Neural cell (in vitro differentiated cells): ENCODE results near the gene IQGAP2. TPM values are rescaled to one million over a fixed set of nuclear protein-coding genes. Genes with fewer than 3 reads are reported as not detected.

Source experiments
- H2AFZ ChIP-seq: fragments of 200-600, 300-800 bp; sonication (generic), shearing (Covaris generic); 2 replicates; pipeline ENCODE4 v1.6.0; 2014; ENCODE audit warnings: low read depth, mild to moderate bottlenecking, antibody characterized with exemption, low read length, moderate library complexity
- H3F3A ChIP-seq: fragments of 200-600 bp; shearing (Covaris generic); 2 replicates; pipeline ENCODE4 v1.6.1; 2016; ENCODE audit warnings: mild to moderate bottlenecking, moderate library complexity, mixed read lengths, antibody characterized with exemption, low read length; ENCODE audit not compliant: insufficient read depth, poor library complexity, severe bottlenecking
- H3K27ac ChIP-seq: fragments of 200-600, 300-800 bp; sonication (generic), shearing (Covaris generic); 2 replicates; pipeline ENCODE4 v1.5.1; 2014; ENCODE audit warnings: mild to moderate bottlenecking, low read length, moderate library complexity
- H3K27me3 ChIP-seq: fragments of 300-800, 200-600 bp; sonication (generic), shearing (Covaris generic); 2 replicates; pipeline ENCODE4 v1.6.0; 2014; ENCODE audit warnings: mild to moderate bottlenecking, low read depth, low read length, moderate library complexity; ENCODE audit not compliant: insufficient read depth
- H3K36me3 ChIP-seq: fragments of 300-800, 200-600 bp; sonication (generic), shearing (Covaris generic); 2 replicates; pipeline ENCODE4 v1.5.1; 2014; ENCODE audit warnings: mild to moderate bottlenecking, antibody characterized with exemption, low read length, moderate library complexity; ENCODE audit not compliant: insufficient read depth
- H3K4me2 ChIP-seq: fragments of 300-800, 200-600 bp; sonication (generic), shearing (Covaris generic); 2 replicates; pipeline ENCODE4 v1.6.0; 2014; ENCODE audit warnings: mild to moderate bottlenecking, low read length
- H3K4me3 ChIP-seq: fragments of 300-800, 200-600 bp; sonication (generic), shearing (Covaris generic); 2 replicates; pipeline ENCODE4 v1.5.1; 2014; ENCODE audit warnings: mild to moderate bottlenecking, low read length, moderate library complexity
- H3K79me2 ChIP-seq: fragments of 200-600 bp; shearing (Covaris generic); replicated peaks from 2 replicates; pipeline ENCODE4 v1.6.0; 2014; ENCODE audit warnings: mild to moderate bottlenecking, low read length, moderate library complexity; ENCODE audit not compliant: insufficient read depth
- H3K9ac ChIP-seq: fragments of 300-800, 200-600 bp; sonication (generic), shearing (Covaris generic); 2 replicates; pipeline ENCODE4 v1.6.1; 2016; ENCODE audit warnings: mild to moderate bottlenecking, low read length, mixed read lengths
- H3K9me2 ChIP-seq: fragments of 200-600 bp; shearing (Covaris generic); 2 replicates; pipeline ENCODE4 v1.6.1; 2016; ENCODE audit warnings: mild to moderate bottlenecking, low read length, mixed read lengths; ENCODE audit not compliant: insufficient read depth
- H3K9me3 ChIP-seq: fragments of 200-600, 300-800 bp; sonication (generic), shearing (Covaris generic); 2 replicates; pipeline ENCODE4 v1.6.1; 2016; ENCODE audit warnings: mild to moderate bottlenecking, mixed run types, low read length, moderate library complexity, mixed read lengths
- H4K20me1 ChIP-seq: fragments of 200-600 bp; shearing (Covaris generic); 2 replicates; pipeline ENCODE4 v1.6.1; 2016; ENCODE audit warnings: mild to moderate bottlenecking, mixed run types; ENCODE audit not compliant: insufficient read depth
- EP300 ChIP-seq: fragments of 450-650 bp; conservative IDR thresholded peaks from 2 replicates; pipeline ENCODE4 v1.6.1; 2014; ENCODE audit warnings: antibody characterized with exemption, mild to moderate bottlenecking, moderate library complexity; ENCODE audit not compliant: poor library complexity, severe bottlenecking
- EZH2 ChIP-seq: fragments of 200-600, 300-800 bp; shearing (Covaris generic), sonication (generic); IDR thresholded peaks from 2 replicates; pipeline ENCODE4 v1.6.1; 2014; ENCODE audit warnings: antibody characterized with exemption, low read length, borderline replicate concordance, mild to moderate bottlenecking; ENCODE audit not compliant: insufficient read depth, poor library complexity, severe bottlenecking
- MXI1 ChIP-seq: fragments of 450-650 bp; conservative IDR thresholded peaks from 2 replicates; pipeline ENCODE4 v1.6.1; 2014; ENCODE audit warnings: antibody characterized with exemption, mild to moderate bottlenecking; ENCODE audit not compliant: poor library complexity, severe bottlenecking
- POLR2AphosphoS5 ChIP-seq: IDR thresholded peaks from 2 replicates; pipeline ENCODE4 v1.6.1; 2012
- RAD21 ChIP-seq: fragments of 450-650 bp; conservative IDR thresholded peaks from 2 replicates; pipeline ENCODE4 v1.6.1; 2014; ENCODE audit warnings: antibody characterized with exemption, mild to moderate bottlenecking, moderate library complexity
- REST ChIP-seq: IDR thresholded peaks from 2 replicates; pipeline ENCODE4 v1.6.1; 2012; ENCODE audit warnings: borderline replicate concordance
- SMC3 ChIP-seq: fragments of 450-650 bp; conservative IDR thresholded peaks from 2 replicates; pipeline ENCODE4 v1.6.1; 2014; ENCODE audit warnings: antibody characterized with exemption, mild to moderate bottlenecking, moderate library complexity; ENCODE audit not compliant: poor library complexity
- TAF1 ChIP-seq: IDR thresholded peaks from 2 replicates; pipeline ENCODE4 v1.6.1; 2012; ENCODE audit warnings: low read depth
- polyA plus RNA-seq: library from polyadenylated mRNA; depleted of rRNA; stranded (reverse); fragments of >200 nt; gene quantifications from 2 replicates; pipeline ENCODE4 v1.2.3, GENCODE V29; 2014
- TF ChIP-seq, protein P1 (sequence below): fragments of 450-650 bp; IDR thresholded peaks from 2 replicates; pipeline ENCODE4 v1.5.1; 2014; ENCODE audit warnings: antibody characterized with exemption, mild to moderate bottlenecking, moderate library complexity; ENCODE audit not compliant: poor library complexity, severe bottlenecking

IQGAP2 gene
- polyA plus RNA-seq, 1 donor from 2014 or later, result 5.2 TPM

DNA sequence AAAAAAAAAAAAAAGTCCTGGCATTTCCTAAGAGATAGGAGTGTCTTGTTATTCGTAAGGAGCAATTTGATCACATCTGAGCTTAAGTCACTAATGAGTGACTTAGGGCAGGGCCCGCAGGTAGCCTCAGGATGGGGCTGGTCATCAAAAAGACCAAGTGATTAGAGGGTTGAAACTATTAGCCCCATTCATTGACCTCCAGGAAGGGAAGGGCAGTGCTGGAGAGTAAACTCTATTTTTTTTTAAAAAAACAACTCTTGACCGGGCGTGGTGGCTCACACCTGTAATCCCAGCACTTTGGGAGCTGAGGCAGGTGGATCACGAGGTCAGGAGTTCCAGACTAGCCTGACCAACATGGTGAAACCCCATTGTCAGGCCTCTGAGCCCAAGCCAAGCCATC lies 46.2 kb upstream of the IQGAP2 start:
- Histone ChIP-seq H3K9me2 (no peaks in the 10 kb centered on the region), H3K4me3 (no peak overlapping the region), H3K4me2 (no peak overlapping the region), H3K79me2 (no peaks in the 10 kb centered on the region), H3F3A (no peaks in the 10 kb centered on the region), H4K20me1 (no peaks in the 10 kb centered on the region), H3K9ac (no peak overlapping the region), H2AFZ (no peak overlapping the region), H3K27me3 (no peaks in the 10 kb centered on the region), H3K9me3 (no peaks in the 10 kb centered on the region), H3K27ac (no peak overlapping the region), H3K36me3 (no peaks in the 10 kb centered on the region)
- TF ChIP-seq REST (no peak), TAF1 (no peak), POLR2AphosphoS5 (no peak), MXI1 (no peak), EZH2 (no peak), RAD21 (no peak), EP300 (no peak), SMC3 (no peak)
- TF ChIP-seq, protein P1, sequence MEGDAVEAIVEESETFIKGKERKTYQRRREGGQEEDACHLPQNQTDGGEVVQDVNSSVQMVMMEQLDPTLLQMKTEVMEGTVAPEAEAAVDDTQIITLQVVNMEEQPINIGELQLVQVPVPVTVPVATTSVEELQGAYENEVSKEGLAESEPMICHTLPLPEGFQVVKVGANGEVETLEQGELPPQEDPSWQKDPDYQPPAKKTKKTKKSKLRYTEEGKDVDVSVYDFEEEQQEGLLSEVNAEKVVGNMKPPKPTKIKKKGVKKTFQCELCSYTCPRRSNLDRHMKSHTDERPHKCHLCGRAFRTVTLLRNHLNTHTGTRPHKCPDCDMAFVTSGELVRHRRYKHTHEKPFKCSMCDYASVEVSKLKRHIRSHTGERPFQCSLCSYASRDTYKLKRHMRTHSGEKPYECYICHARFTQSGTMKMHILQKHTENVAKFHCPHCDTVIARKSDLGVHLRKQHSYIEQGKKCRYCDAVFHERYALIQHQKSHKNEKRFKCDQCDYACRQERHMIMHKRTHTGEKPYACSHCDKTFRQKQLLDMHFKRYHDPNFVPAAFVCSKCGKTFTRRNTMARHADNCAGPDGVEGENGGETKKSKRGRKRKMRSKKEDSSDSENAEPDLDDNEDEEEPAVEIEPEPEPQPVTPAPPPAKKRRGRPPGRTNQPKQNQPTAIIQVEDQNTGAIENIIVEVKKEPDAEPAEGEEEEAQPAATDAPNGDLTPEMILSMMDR, result no peak

DNA sequence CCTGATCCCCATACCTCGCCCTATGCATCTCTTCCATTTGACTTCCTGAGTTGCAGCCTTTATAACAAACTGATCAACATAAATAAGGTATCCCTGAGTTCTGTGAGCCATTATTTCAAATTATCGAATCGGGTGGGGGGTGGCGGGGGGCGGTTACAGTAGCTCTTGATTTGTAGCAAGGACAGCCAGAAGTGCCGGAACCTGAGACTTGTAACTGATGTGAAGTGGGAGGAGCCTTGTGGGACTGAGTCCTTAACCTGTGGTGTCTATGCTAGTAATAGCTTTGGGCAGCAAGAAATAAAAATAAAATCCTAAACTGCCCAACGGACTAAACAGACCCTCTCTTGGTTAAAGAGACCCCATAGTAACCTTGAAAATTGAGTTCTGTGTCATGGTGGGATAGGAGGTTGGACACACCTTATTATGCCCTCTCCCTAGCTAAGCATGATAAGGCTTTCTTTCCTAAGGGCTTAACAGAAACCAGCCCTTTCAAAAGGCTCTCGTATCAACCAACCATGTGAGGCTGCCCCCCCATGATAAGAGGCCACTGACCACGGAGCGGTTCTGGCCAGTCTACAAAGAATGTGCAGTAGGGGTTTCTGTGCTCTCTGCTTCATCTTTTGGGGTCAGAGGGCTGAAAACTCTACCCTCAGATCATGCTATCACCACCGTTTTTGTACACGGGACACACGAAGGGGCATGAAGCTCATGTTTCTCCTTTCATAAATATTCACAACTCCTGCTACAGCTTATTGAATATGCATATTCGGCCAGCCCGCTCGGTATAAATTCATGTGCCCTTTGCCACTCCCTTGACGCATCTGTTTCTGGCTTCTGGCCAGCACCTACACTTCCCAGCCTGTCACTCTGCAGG lies 39.5 kb upstream of the IQGAP2 start:
- no peaks in the 10 kb centered on the region for H4K20me1 ChIP-seq
- no peak overlapping the region for H3K4me2 ChIP-seq
- H3K27ac ChIP-seq, result no peak overlapping the region
- H3K36me3 ChIP-seq, result no peaks in the 10 kb centered on the region
- TF ChIP-seq EP300, result no peak
- no peak for TF ChIP-seq REST
- no peak for TF ChIP-seq POLR2AphosphoS5
- no peak for TF ChIP-seq MXI1
- TF ChIP-seq RAD21, result no peak
- TF ChIP-seq TAF1, result no peak
- TF ChIP-seq, protein P1, result no peak
- no peak for TF ChIP-seq EZH2
- TF ChIP-seq SMC3, result no peak
- H2AFZ ChIP-seq, result no peak overlapping the region
- no peaks in the 10 kb centered on the region for H3K9me2 ChIP-seq
- no peaks in the 10 kb centered on the region for H3F3A ChIP-seq
- H3K9ac ChIP-seq, result no peak overlapping the region
- H3K79me2 ChIP-seq, result no peaks in the 10 kb centered on the region
- no peaks in the 10 kb centered on the region for H3K9me3 ChIP-seq
- no peak overlapping the region for H3K4me3 ChIP-seq
- no peaks in the 10 kb centered on the region for H3K27me3 ChIP-seq
